HG02852 (cell line): ENCODE measurements around the gene PDPN.

Experiments
- ATAC-seq: cut with Tn5 transposase; IDR thresholded peaks from one replicate; pipeline ENCODE4 v1.9.1; 2021; ENCODE audit warnings: mild to moderate bottlenecking, moderate library complexity; ENCODE audit not compliant: unreplicated experiment

PDPN gene

DNA sequence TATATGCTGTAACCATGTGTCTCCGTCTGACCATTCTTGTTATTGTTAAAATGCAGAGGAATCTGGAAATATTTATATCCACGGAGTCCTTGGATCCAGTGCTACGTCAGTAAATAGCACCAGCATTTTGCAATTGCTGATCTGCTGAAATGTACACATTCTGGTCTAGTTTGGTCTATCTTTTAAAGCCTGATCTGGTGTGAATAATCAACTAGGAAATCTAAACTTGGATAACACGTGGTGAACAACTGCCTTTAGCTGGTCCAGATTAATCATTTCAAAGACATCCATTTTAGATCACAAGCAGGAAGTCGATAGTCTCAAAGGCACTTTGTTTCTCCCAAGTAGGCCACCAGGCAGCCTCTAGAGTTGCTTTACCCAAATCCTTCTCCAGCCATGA is 32.6 kb downstream of the PDPN start:
- ATAC-seq, result no peak

DNA sequence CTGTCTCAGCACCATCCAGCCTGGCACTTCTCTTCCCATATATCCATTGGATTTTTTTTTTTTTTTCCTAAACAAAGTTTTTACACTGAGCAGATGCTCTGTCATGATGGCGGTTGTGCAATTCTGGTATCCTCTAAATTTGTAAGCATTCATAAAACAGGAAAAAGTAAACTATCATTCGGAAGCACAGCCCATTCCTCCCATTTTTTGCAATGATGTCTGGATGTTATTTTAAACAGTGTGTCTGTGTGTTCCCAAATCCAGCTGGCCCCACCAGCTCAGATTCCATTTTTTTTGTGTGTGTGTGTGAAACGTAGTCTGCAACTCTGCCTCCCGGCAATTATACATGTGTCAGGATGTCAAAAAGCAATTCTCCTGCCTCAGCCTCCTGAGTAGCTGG is 33.5 kb downstream of the PDPN start:
- no peak for ATAC-seq

DNA sequence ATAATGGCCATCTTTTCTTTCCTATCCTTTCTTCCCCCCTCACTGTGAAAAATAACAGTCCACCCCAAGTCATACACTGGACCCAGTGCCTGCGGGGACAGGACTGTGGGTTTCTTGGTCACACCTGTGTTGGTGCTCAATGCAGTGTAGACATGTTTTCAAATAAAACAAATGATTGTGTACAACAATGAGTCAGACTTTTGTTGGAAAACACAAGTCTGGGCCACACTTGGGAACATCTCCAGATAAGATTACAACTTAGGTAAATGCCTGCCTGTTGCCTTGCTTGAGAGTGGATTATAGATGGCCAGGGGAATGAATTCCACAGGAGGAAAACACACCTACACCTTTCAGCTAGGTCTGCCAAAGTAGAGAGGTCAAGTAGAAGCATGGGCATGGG is 34.1 kb downstream of the PDPN start:
- no peak for ATAC-seq

DNA sequence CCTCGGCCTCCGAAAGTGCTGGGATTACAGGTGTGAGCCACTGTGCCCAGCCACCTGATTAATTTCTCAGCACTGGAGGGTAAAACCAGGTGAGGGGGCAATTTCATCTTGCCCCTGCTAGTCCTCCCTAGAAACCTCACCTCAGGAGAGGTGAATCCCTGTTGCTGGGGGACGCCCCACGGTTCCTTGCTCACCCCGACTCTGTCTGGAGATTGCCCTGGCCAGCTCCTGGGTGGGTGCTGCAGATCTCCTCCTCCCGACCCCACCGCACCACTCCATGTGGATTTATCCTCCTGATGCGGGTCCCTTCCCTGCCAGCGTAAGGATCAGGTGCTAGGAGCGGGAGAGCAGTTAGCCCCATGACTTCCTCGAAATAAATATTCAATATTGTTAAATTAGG is 34.9 kb downstream of the PDPN start:
- ATAC-seq, result no peak

DNA sequence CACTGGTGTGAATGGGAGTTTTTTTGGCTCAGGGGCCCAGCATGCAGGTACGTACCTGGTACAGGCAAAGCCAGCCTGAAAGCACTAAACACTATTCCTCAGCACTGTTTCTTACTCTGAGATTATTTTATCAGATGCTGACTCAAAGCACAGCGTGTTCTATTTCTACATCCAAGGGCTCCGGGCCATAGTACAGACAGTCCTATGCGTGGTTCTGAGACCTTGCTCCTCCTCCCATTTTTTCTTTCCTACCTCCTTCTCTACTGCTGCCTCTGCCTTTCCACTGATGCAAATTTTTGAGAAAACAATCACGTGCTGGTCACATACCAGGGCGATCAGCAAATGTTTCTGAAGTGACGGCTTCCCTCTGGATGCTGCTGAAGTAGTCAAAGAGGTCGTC is 36.3 kb downstream of the PDPN start:
- no peak for ATAC-seq

DNA sequence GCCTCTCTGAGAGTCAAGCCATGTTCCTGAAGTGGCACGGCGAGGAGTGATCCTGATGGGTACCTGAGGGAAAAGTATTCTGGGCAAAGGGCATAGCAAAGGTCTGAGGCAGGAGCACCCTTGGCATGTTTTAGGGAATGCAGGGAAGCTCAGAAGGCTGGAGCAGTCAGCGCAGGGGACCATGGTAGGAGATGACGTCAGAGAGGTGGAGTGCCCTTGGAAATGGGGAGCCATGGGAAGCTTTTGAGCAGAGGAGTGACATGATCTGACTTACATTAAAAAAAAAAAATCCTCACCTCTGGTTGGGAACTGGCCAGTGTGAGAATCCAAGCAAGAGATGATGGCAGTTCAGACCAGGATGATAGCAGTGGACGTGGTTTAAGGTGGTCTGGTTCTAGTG is 37.2 kb downstream of the PDPN start:
- ATAC-seq, result no peak

DNA sequence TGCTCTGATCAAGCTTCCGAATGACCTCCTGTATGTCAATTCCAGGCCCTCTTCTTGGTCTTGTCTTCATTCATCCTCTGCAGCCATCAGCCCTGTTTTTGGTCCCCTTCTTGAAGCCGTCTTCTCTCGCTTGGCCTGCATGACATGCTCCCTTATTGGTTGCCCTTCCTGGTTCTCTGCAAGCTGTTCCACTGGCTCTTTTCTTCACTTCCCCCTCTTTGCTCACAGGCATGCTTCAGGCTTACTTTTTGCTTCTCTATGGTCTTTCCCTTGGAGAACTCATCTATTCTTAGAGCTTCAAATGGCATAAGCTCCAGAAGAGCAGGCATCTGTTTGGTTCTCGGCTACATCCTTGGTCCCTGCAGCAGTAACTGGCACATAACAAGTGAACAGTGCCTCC is 38.8 kb downstream of the PDPN start:
- no peak for ATAC-seq

DNA sequence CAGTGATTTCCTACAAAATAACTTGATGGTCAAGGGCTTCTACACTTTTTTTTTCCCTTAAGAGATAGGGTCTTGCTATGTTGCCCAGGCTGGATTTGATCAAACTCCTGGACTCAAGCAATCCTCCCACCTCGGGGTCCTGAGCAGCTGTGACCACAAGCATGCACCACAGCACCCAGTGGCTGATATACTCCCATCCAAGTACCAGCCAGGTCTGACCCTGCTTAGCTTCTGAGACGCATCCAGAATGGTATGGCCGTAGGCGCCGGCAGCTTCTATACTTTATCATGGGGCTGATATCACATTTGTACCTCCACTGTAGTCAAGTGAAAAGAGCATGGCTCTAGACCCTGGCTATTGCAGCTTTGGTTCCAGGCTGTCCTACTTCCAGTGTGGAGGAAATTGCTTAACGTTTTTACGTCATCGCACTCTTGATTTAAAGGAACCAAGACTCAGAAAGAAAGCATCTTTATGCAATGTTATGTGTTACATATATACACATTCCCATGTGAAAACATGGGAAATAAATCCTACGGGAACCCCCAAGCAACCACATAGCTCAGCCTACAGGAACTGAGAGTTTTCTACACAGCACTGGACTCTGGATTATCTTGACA is 39.5 kb downstream of the PDPN start:
- no peak for ATAC-seq

DNA sequence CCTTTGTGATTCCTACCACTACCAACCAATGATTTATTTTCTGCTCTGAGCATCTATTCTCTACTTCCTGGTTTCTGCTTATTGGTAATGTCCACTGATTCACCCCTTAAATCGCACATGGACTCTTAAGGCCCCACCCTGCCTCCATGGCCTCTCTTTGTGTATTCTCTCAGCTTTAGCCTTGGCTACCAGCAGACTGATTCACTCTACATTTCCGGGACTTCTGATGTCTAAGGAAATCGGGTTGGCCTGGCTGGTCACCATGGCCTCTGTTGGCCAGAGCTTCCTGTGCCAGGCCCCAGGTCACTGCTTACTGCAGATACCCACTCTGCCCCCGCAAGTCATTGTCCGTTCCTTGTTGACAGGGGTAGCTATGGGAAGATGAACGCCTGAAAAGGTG is 40.9 kb downstream of the PDPN start:
- ATAC-seq, result no peak

DNA sequence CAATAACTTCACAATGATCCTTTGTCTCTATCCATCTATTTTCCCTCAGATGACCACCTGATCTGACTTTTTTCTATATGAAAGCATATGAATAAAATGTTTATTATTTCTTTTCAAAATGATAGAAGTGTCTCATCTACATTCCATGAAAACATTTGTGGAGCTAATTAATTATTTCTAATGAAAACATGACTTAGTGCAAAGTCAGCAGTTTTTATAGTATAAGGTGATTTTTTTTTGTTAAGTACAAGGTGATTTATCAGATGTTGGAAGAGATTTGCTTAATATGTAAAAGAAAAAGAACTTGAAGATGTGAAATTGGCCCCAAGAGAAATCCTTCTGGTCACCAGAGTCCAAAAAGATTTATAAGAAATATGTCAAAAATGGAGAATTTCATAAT is 43.5 kb downstream of the PDPN start:
- ATAC-seq, result no peak

DNA sequence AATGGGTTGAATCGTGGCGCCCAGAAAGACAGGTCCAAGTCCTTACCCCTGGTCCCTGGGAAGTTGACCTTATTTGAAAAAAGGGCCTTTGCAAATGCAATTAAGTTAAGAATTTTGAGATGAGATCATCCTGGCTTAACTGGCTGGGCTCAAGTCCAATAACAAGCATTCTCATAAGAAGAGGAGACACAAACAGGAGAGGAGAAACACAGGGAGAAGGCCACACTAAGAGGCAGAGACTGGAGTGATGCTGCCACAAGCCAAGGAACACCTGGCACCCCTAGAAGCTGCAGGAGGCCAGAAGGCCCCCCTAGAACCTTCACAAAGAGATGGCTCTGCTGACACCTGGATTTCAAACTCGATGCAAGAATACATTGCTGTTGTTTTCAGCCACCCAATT is 44.6 kb downstream of the PDPN start:
- no peak for ATAC-seq

DNA sequence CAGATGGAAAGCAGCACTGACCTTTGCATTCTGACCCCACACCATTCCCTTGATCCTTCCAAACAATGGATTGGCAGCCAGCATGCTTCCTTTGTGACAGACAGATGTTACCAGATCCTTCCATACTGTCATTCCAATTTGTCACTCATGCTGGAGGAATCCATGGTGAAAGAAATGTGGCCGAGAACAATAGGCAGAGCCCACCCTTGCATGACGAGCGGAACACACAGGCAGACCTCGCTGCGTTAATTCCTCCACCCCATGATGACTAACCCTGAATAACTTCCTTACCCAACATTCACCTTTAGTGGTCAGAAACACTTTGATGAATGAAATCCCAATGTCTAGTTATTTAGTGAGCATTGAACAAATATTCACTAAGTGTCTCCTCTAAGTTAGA is 45.1 kb downstream of the PDPN start:
- ATAC-seq, result no peak

DNA sequence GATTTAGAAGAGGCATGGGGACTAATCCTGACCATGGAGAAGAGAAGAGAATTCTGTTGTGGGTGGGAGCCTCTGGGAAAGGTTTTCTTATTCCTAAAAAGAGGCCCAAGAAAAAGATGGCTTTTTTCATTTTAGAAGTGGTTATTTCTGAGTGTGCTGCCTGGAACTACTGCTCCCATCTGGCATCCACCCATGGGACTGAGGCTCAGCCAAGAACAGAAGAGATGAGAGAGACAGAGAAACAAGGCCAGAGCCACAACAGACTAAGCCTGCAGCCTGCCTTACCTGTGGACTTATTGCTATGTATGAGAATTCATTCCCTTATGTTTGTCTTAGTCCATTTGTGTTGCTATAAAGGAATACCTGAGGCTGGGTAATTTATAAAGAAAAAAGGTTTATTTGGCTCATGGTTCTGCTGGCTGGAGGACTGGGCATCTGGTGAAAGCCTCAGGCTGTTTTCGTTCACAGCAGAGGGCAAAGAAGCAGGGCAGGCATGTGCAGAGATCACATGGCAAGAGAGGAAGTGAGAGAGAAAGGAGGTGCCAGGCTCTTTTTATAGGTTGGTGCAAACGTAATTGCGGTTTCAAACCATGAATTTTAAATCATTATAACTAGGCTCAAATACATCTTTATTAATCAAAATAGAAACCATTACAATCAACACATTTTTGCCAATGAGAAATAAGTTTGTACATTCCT is 58.8 kb downstream of the PDPN start:
- no peak for ATAC-seq

DNA sequence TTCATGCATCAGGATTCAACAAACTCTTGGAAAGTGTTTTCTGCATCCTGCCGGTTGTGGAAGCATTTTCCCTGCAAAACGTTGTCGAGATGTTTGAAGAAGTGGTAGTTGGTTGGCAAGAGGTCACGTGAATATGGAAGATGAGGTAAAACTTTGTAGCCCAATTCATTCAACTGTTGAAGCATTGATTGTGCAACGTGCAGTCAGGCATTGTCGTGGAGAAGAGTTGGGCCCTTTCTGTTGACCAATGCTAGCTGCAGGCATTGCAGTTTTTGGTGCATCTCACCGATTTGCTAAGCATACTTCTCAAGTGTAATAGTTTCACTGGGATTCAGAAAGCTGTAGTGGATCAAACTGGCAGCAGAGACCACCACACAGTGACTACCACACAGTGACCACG is 59.4 kb downstream of the PDPN start:
- no peak for ATAC-seq

DNA sequence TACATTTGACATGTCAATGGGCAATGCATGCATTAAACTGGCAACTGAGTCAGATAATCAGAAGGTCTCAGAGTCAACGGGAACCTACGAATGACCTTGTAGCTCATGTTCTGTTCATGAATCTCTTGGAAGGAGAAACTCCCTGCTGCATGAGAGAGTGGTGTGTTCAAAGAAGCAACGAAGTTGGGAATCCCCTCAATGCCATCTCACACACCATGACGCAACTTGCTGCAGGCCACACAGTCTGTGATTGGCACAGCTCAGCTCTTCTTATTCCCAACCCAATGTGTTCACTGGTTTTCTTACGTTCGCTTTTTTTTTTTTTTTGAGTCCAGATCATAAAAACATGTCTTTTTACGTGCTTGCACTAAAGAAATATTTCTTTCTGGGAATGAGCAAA is 62.9 kb downstream of the PDPN start:
- no peak for ATAC-seq

DNA sequence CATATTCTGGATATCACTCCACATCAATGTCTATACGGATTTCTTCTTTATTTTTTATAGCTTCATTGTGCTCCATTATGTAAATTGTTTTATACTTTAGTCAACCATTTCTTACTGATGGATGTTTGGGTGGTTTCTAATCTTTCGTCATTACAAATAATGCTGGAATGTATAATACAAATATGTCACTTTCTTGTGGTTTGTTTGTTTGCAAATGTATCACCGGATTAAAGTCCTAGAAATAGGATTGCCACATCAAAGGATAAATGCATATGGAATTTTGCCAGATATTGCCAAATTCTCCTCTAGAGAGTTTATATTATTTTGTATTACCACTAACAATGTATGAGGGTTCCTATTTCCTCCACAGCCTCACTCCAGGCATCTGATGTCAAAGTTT is 67.6 kb downstream of the PDPN start:
- no peak for ATAC-seq

DNA sequence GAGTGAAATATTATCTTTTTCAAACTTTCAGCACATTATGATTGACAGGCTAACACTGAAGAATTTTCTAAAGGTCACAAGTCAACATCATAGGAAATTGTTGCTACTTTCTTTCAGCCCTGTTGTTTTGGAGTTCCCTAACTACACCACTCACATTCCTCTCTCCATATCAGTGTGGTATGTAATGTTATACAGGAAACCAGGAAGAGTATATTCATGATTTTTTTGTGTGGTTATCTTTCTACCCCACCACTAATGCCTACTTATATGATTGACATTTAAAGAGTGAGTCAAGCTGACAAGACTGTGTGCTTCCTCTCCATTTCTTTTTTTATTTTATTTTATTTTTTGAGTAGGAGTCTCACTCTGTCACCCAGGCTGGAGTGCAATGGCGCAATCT is 68.6 kb downstream of the PDPN start:
- ATAC-seq, result no peak

DNA sequence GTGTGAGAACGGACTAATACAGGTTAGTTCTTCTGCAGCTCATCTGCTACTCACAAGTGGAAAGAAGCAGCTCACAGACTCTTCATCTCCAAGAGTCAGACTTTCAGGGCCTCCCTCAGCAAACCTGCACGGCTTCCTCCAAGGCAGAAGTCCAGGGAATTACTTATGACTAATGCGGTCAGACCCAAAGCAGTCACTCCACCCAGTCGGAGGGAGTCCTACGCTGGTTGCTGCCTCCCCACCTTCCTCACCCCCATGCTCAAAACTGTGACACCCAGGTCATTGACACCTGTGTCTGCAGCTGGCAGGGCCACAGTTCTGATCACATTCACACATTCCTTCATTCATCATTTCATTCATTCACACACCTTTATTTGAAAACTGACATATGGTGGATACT is 77.9 kb downstream of the PDPN start:
- no peak for ATAC-seq

DNA sequence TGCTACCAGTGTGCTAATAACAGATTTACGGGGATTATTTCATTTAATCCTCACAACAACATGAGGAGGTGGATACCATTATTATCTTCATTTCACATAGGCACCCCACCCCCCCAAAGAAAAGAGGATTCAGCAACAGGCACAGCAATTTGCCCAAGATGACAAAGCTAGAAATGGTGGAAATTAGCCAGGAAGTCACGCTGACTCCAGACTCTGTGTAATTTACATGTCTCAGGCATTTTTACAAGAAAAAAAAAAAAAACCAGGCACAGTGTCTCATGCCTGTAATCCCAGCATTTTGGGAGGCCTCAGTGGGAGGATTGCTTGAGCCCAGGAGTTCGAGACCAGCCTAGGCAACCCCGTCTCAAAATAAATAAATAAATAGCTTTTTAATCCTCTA is 78.9 kb downstream of the PDPN start:
- no peak for ATAC-seq

DNA sequence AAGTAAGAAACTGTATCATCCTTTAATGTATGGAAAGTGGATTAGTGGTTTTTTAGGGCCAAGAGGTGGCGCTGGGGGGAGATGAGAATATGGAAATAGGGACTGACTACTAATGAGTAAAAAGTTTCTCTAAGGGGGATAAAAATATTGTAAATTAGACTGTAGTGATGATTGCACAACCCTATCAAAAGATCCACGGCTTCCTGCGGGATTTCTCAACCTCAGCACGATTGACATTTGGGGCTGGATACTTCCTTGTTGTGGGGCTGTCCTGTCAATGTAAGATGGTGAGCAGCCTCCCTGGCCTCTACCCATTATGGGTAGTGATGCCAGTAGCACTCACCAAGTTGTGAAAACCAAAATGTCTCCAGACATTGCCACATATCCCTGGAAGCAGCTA is 80.3 kb downstream of the PDPN start:
- no peak for ATAC-seq

DNA sequence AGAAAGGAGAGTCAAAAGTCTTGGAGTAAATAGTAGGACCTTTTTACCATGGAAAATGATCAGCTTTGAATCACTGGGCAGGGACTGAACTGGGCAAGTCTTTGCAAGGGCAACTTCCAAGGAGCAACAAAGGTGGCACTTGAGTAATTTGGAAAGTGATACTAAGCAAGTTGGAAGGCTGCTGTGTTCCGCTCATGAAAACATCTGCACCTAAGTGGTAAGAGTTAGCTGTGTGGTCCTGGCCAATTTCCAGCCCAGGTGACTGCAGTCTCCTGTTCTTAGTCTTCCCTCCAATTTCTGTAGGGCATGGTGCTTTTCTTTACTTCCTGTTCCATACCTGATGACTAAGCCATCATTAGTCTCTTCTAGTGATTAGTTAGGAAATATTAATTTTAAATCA is 80.8 kb downstream of the PDPN start:
- ATAC-seq, result no peak

DNA sequence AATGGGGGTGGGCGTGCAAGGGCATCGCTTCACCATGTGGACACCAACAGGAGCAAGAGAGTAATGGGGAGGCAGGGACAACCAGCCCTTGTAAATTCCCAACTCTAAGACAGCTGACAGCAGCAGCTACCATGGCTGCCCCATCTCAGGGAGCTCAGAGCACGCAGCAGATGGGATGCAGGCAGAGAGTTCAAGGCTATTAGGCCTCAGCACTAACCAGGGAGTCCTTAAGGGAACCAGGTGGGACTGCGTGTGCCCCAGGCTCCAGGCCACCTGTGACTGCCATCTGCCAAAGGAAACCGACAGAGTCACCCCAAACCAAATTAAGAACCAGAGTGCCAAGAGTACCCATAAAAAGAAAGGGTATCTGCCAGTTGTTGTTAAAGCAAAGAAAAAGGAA is 82.7 kb downstream of the PDPN start:
- no peak for ATAC-seq
